Measurements from ENCODE around the gene LSR. TPM values are rescaled to one million over a fixed set of nuclear protein-coding genes. Genes with fewer than 3 reads are reported as not detected.
A peak's percentile ranks its signal among the peaks of the same experiment; 100 is the strongest.

The LSR gene
- total RNA-seq, 3 donors from 2014 or later: 123 to 302 (median 289) TPM

GRCh38 chr19:35269438-35270117, 20.8 kb downstream of the LSR start:
- TF ChIP-seq CTCF (IDR thresholded peaks at IDR 0.05): peak; percentile 89
- ATAC-seq: peak; percentile 69
- peaks cover 5% of the 10 kb centered on the region for H3K36me3 ChIP-seq (ENCODE audit: low read depth)
- peaks cover 18% of the 10 kb centered on the region for H3K4me1 ChIP-seq (ENCODE audit: low read depth)
- intact Hi-C loops (cut with DNase I, micrococcal nuclease): no loop called here
- no peaks in the 10 kb centered on the region for H3K9me3 ChIP-seq
- peak overlapping the region; percentile 63 for H3K4me3 ChIP-seq
- peak; percentile 93 to 94 (median 94) for DNase-seq

GRCh38 chr19:35270381-35270811, 21.6 kb downstream of the LSR start:
- ATAC-seq: no peak
- Histone ChIP-seq H3K4me1 (ENCODE audit: low read depth) (peaks cover 15% of the 10 kb centered on the region), H3K9me3 (no peaks in the 10 kb centered on the region), H3K4me3 (no peak overlapping the region), H3K36me3 (ENCODE audit: low read depth) (peaks cover 5% of the 10 kb centered on the region)
- DNase-seq: peak in 1 of 3 donors; percentile 55
- no peak for TF ChIP-seq CTCF (IDR thresholded peaks at IDR 0.05)
- intact Hi-C loops (cut with DNase I, micrococcal nuclease): no loop called here

- intact Hi-C loops (cut with DNase I, micrococcal nuclease): no loop called here
- no peaks in the 10 kb centered on the region for H3K9me3 ChIP-seq
- TF ChIP-seq CTCF (IDR thresholded peaks at IDR 0.05): no peak
- DNase-seq (no peak), ATAC-seq (no peak)
- H3K4me3 ChIP-seq: no peak overlapping the region
- H3K4me1 ChIP-seq (ENCODE audit: low read depth): peaks cover 12% of the 10 kb centered on the region
- peaks cover 5% of the 10 kb centered on the region for H3K36me3 ChIP-seq (ENCODE audit: low read depth)
These were observed 22.7 kb downstream of the LSR start for GRCh38 chr19:35271546-35271945.

- peaks cover 5% of the 10 kb centered on the region for H3K36me3 ChIP-seq (ENCODE audit: low read depth)
- TF ChIP-seq CTCF (IDR thresholded peaks at IDR 0.05): no peak
- no peaks in the 10 kb centered on the region for H3K9me3 ChIP-seq
- no peak overlapping the region for H3K4me3 ChIP-seq
- H3K4me1 ChIP-seq (ENCODE audit: low read depth): peaks cover 7% of the 10 kb centered on the region
- no peak for ATAC-seq
- DNase-seq: peak in 1 of 3 donors; percentile 57
- intact Hi-C loops (cut with DNase I, micrococcal nuclease): no loop called here
These were observed 23.4 kb downstream of the LSR start for GRCh38 chr19:35272122-35272719.

GRCh38 chr19:35272954-35273649, 24.3 kb downstream of the LSR start:
- peaks cover 7% of the 10 kb centered on the region for H3K4me1 ChIP-seq (ENCODE audit: low read depth)
- H3K9me3 ChIP-seq: no peaks in the 10 kb centered on the region
- intact Hi-C loops (cut with DNase I, micrococcal nuclease): no loop called here
- no peak overlapping the region for H3K4me3 ChIP-seq
- DNase-seq: no peak
- H3K36me3 ChIP-seq (ENCODE audit: low read depth): peaks cover 5% of the 10 kb centered on the region
- TF ChIP-seq CTCF (IDR thresholded peaks at IDR 0.05): no peak
- ATAC-seq: no peak
